Epithelial cell of esophagus (primary cell): Measurements from ENCODE around the gene CHD9NB.

Experiments used
- DNase-seq: peaks from one replicate; pipeline ENCODE4 v3.0.0; 2010; ENCODE audit warnings: low read depth
- H3K4me3 ChIP-seq: 2 replicates; pipeline ENCODE4 v1.5.1; 2011; ENCODE audit warnings: mild to moderate bottlenecking, low read length, control low read depth
- TF ChIP-seq, protein P1 (sequence below): IDR thresholded peaks from 2 replicates; pipeline ENCODE4 v1.5.1; 2011; ENCODE audit warnings: low read depth, mild to moderate bottlenecking, low read length, control low read depth, inconsistent platforms; ENCODE audit not compliant: insufficient read depth; ENCODE audit errors: missing control alignments

CHD9NB gene

DNA sequence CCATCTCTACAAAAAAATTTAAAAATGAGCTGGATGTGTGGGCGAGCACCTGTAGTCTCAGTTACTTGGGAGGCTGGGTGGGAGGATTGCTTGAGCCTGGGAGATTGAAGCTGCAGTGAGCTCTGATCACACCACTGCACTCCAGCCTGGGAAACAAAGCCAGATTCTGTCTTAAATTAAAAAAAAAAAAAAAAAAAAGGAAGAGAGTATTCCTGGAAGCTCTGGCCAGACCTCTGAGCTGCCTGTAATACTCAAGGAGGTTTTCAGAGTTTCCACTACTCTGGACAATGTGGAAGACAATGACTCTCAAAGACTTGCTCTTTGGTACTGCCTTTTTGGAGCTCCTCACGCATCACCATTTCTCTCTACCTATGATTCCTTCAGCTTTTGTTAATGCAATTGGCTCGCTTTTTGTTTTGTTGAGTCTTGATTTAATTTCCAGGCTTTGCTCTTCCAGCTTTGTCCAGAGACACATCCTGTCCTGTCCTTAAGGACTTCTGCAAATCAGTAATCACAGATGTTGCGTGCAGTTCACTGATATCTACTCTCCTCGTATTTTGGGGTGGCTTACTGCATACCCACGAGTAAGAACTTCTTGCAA lies 12.9 kb upstream of the CHD9NB start:
- TF ChIP-seq, protein P1, sequence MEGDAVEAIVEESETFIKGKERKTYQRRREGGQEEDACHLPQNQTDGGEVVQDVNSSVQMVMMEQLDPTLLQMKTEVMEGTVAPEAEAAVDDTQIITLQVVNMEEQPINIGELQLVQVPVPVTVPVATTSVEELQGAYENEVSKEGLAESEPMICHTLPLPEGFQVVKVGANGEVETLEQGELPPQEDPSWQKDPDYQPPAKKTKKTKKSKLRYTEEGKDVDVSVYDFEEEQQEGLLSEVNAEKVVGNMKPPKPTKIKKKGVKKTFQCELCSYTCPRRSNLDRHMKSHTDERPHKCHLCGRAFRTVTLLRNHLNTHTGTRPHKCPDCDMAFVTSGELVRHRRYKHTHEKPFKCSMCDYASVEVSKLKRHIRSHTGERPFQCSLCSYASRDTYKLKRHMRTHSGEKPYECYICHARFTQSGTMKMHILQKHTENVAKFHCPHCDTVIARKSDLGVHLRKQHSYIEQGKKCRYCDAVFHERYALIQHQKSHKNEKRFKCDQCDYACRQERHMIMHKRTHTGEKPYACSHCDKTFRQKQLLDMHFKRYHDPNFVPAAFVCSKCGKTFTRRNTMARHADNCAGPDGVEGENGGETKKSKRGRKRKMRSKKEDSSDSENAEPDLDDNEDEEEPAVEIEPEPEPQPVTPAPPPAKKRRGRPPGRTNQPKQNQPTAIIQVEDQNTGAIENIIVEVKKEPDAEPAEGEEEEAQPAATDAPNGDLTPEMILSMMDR, result no peak
- no peak overlapping the region for H3K4me3 ChIP-seq
- DNase-seq, result no peak

DNA sequence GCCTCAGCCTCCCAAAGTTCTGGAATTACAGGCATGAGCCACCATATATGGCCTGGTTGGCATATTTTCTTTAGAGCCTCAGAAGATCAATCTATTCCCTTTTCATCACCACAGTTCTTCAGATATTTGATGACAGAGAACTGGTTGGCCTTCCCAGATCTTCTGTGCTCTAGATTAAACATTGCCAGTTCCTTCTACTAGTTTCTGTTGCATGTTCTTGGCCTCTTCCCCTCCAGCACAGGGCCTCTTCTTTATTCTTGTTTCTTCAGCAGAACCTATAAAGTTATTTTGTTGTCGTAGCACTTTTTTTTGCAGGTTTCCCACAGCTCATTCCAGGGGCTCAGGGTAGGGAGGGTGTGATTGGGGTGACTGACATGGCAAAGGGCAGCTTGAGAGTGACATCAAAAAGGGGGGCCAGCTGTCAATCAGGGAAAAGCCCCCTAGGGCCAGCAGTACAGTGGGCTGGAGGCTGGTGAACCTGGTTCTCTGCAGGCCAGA lies 11.4 kb upstream of the CHD9NB start:
- H3K4me3 ChIP-seq, result no peak overlapping the region
- TF ChIP-seq, protein P1, result no peak
- no peak for DNase-seq

DNA sequence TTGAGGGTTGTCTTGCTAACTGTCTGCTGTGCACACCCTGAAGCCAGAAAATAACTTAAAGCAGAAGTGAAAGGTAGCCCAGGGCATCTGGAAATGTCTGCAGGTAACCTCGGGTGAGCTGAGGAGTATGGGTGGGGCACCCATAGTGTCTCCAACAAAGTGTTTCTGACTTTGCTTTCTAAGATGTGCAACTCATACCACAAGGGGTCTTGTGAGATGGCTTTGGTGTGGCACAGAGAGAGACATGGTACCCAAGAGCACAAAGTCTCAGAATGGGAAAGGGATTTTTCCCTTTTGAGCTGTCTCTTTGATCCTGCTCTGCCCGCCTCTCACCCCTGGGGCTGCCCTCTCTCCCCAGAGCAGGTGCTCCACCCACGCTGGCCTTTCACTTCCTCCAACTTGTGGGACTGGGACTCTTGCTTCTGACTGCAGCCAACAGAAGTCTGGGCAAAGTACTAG lies 9.0 kb upstream of the CHD9NB start:
- no peak overlapping the region for H3K4me3 ChIP-seq
- no peak for DNase-seq
- TF ChIP-seq, protein P1, result no peak

DNA sequence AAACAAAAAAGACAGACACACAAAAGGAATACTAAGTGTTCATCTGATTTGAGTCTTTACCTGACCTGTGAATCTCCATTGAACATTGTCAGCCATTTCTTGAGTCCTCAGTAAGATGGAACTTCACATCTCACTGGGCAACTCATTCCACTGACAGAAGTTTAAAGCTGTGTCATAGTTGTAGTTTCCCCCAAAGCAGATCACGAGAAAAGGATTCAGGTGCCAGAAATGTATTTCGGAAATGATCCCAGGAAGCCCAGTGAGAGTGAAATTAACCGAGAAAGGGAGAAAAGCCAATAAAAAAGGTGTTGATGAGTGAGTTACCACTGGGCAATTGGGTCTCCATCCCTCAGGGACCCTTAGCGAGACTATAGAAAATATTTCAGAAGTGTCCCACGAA lies 8.6 kb upstream of the CHD9NB start:
- no peak overlapping the region for H3K4me3 ChIP-seq
- TF ChIP-seq, protein P1, result no peak
- no peak for DNase-seq

DNA sequence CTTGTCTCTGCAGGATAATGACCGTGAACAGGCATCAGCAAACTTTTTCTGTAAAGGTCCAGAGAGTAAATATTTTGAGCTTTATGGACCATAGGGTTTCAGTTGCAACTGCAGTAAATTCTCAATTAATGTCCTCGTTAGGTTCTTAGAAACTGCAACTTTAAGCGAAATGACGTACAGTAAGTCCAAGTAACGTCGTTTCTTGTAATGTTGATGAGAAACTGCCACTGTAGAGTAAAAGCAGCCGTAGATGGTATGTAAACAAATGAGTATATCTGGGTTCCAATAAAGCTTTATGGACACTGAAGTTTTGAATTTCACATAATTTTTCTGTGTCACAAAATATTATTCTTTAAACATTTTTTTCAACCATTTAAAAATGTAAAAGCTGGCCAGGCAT lies 7.0 kb upstream of the CHD9NB start:
- H3K4me3 ChIP-seq, result no peak overlapping the region
- TF ChIP-seq, protein P1, result no peak
- DNase-seq, result no peak

DNA sequence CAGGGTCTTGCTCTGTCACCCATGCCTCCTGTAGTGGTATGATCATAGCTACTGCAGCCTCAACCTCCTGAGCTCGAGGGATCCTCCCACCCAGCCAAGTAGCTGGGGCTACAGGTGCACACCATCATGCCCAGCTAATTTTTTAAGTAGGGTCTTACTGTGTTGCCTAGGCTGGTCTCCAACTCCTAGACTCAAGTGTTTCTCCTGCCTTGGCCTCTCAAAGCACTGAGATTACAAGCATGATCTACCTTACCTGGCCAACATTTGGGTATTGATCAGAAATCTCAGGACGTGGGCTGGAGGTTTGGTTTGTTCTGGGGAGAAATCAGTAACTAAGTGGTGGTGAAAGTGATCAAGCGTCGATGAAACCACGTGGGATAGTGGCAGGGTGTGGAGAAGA lies 6.2 kb upstream of the CHD9NB start:
- TF ChIP-seq, protein P1, result no peak
- no peak for DNase-seq
- H3K4me3 ChIP-seq, result no peak overlapping the region

DNA sequence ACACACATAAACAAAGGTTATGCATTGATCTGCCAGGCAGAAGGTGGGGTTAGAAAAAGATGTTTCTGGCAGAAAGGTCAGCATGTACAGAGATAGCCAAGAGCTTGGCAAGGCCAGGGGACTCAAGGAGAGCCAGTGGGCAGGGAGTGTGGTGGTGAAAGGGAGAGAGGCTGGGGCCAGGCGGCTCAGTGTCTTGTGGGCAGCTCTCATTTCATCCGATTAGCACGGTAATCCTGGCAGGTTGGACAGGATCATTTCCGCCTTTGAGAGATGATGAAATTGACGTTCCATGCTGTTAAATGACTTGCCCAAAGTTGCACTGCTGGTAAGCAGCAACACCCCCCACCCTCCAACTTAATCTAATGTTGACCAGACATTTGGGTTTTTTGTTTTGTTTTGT lies 5.7 kb upstream of the CHD9NB start:
- peak; percentile 39 for DNase-seq
- H3K4me3 ChIP-seq, result no peak overlapping the region
- TF ChIP-seq, protein P1, result no peak
